ENCODE data around the gene PDE3B. TPM values are rescaled to one million over a fixed set of nuclear protein-coding genes. Genes with fewer than 3 reads are reported as not detected.
"Not testable (repeated sequence)": the region's sequence is repeated elsewhere in the genome, so short reads cannot be mapped to it uniquely, and the experiment has no call there.

PDE3B gene
- total and polyA plus RNA-seq, 12 donors, result 0.42 to 4.2 (median 1.9) TPM

- WGBS, 4 donors, result 95 to 97% (median 95%) methylated on average over 5 of the region's 5 CpGs
- intact Hi-C loops (cut with DNase I), result no loop called here
- no peak overlapping the region for H3K4me3 ChIP-seq
- H3K27ac ChIP-seq, result no peak overlapping the region
- no peaks in the 10 kb centered on the region for H3K9me3 ChIP-seq (replicated peaks in 1 of 3)
- DNase-seq, result no peak
- TF ChIP-seq CTCF (IDR thresholded peaks at IDR 0.05) (no peak), POLR2A (IDR thresholded peaks at IDR 0.05) (no peak)
- peaks cover 0 to 13% of the 10 kb centered on the region in 2 donors for H3K36me3 ChIP-seq (replicated peaks in 1 of 2)
- H3K4me1 ChIP-seq (replicated peaks in 1 of 2), result no peaks in the 10 kb centered on the region
- no peaks in the 10 kb centered on the region for H3K27me3 ChIP-seq
Measured at GRCh38 chr11:14875163-14875562, 231.6 kb downstream of the PDE3B start.

DNA sequence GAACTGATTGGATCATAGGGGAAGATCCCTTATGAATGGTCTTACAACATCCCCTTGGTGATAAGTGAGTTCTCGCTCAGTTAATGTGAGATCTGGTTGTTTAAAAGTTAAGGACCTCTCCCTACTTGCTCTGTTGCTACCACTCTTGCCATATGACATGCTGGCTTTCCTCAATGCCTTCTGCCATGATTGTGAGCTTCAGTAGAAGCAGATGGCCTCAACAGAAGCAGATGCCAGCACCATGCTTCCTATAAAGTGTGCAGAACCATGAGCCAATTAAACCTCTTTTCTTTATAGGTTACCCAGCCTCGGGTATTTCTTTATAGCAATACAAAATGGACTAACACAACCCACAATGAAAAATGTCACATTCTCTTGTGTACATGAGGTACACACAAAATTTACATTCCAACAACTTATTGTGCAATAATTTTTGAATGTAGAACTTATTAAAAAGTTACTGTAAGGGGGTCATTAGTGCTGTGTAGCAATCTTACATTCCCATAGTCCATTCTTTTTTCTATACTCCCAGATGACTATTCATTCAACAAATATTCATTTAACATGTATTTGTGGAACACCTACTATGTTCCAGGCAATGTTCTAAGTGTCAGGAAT, 238.1 kb downstream of the PDE3B start:
- Histone ChIP-seq H3K4me1 (replicated peaks in 1 of 2) (no peaks in the 10 kb centered on the region), H3K27ac (no peak overlapping the region), H3K36me3 (replicated peaks in 1 of 2) (peaks cover 0 to 13% of the 10 kb centered on the region in 2 donors), H3K27me3 (no peaks in the 10 kb centered on the region), H3K9me3 (replicated peaks in 1 of 3) (peaks cover 0 to 4% (median 0%) of the 10 kb centered on the region in 3 donors), H3K4me3 (no peak overlapping the region)
- TF ChIP-seq POLR2A (IDR thresholded peaks at IDR 0.05), result no peak
- TF ChIP-seq CTCF (IDR thresholded peaks at IDR 0.05), result no peak
- intact Hi-C loops (cut with DNase I), result no loop called here
- DNase-seq, result no peak
- 89 to 100% (median 95%) methylated on average over 2 of the region's 2 CpGs for WGBS, 4 donors

- TF ChIP-seq POLR2A (IDR thresholded peaks at IDR 0.05), result no peak
- no peak for TF ChIP-seq CTCF (IDR thresholded peaks at IDR 0.05)
- Histone ChIP-seq H3K9me3 (replicated peaks in 1 of 3) (peaks cover 0 to 4% (median 0%) of the 10 kb centered on the region in 3 donors), H3K4me1 (replicated peaks in 1 of 2) (no peaks in the 10 kb centered on the region), H3K27me3 (no peaks in the 10 kb centered on the region), H3K4me3 (no peak overlapping the region), H3K27ac (no peak overlapping the region), H3K36me3 (replicated peaks in 1 of 2) (peaks cover 0 to 13% of the 10 kb centered on the region in 2 donors)
- WGBS, 4 donors, result 86 to 91% (median 86%) methylated on average over 1 of the region's 1 CpG
- DNase-seq, result no peak
- intact Hi-C loops (cut with DNase I), result no loop called here
Measured at GRCh38 chr11:14882196-14882595, 238.6 kb downstream of the PDE3B start.

- DNase-seq; H3K4me1 ChIP-seq (replicated peaks in 1 of 2); H3K4me3 ChIP-seq; H3K36me3 ChIP-seq (replicated peaks in 1 of 2); H3K27me3 ChIP-seq; H3K27ac ChIP-seq; intact Hi-C loops (cut with DNase I); H3K9me3 ChIP-seq (replicated peaks in 1 of 3): not testable (repeated sequence)
- WGBS, 4 donors, result 75 to 100% (median 94%) methylated on average over 1 of the region's 1 CpG
Measured at GRCh38 chr11:14883683-14884082, 240.1 kb downstream of the PDE3B start.

DNA sequence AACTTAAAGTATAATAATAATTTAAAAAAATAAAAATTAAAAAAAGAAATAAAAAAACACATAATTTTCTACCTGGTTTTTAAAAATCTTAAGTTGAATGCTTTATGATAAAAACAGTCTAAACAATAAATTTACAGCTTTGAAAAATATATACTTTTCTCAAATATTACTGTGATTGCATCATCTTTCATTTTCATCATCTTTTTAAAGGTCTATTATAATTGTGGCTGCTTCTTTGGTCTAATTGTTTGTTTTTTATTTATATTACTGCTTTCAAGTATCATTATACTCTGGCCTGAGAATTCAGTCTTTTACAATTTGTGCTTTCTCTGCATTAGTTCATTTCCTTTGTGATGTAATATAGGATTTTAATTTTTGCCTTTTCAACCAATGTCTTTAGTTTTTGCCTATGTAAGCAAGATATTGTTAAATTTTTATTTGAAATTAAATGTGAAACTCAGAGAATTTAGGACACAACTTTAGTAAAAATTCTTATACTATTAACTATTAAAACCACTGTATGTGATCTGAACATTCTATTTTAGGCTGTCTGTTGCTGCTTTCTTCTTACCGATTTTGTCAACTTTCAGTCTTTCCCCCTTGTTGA, 241.2 kb downstream of the PDE3B start:
- Histone ChIP-seq H3K27me3 (no peaks in the 10 kb centered on the region), H3K4me1 (replicated peaks in 1 of 2) (peaks cover 0 to 4% of the 10 kb centered on the region in 2 donors), H3K27ac (no peak overlapping the region), H3K9me3 (replicated peaks in 1 of 3) (peaks cover 0 to 4% (median 0%) of the 10 kb centered on the region in 3 donors), H3K4me3 (no peak overlapping the region), H3K36me3 (replicated peaks in 1 of 2) (no peaks in the 10 kb centered on the region)
- WGBS, 4 donors, result 94 to 97% (median 96%) methylated on average over 1 of the region's 1 CpG
- intact Hi-C loops (cut with DNase I), result no loop called here
- TF ChIP-seq POLR2A (IDR thresholded peaks at IDR 0.05), result no peak
- no peak for TF ChIP-seq CTCF (IDR thresholded peaks at IDR 0.05)
- no peak for DNase-seq

Measured in adrenal gland (tissue), 12 donors.